Ishikawa (cell line): ENCODE data around the gene LEKR1.

ENCODE experiments used
- RAD21 ChIP-seq: IDR thresholded peaks from 2 replicates; pipeline ENCODE4 v1.6.1; 2012; ENCODE audit warnings: low read depth
- USF1 ChIP-seq: IDR thresholded peaks from 2 replicates; pipeline ENCODE4 v1.6.1; 2012

- no peak for TF ChIP-seq USF1
- TF ChIP-seq RAD21, result no peak
These were observed 225.4 kb downstream of the LEKR1 start for GRCh38 chr3:157051591-157051990.
